Transverse colon (tissue), 3 donors: ENCODE results near the gene FAM217B.

Experiments
- CTCF ChIP-seq, 5 experiments: fragments of 200-600 bp in 3 of 5; fragments of 450-650 bp in 2 of 5; sonication (generic) in 3 of 5; IDR thresholded peaks; 1 replicate in 2 of 5; 2 replicates in 3 of 5; pipeline ENCODE4 v1.5.1; 2016 to 2017; ENCODE audit warnings: antibody characterized with exemption in 5 of 5, inconsistent platforms in 3 of 5, mild to moderate bottlenecking in 2 of 5, moderate library complexity in 1 of 5
- EP300 ChIP-seq: sonication (generic); formaldehyde crosslinking; IDR thresholded peaks from one replicate; pipeline ENCODE4 v1.6.1; 2017; ENCODE audit warnings: antibody characterized with exemption, low read depth
- POLR2A ChIP-seq: fragments of 450-650 bp; IDR thresholded peaks from one replicate; pipeline ENCODE4 v1.6.1; 2016; ENCODE audit warnings: antibody characterized with exemption, mild to moderate bottlenecking, moderate library complexity

- no peak for TF ChIP-seq CTCF (IDR thresholded peaks at IDR 0.05)
- TF ChIP-seq POLR2A, result no peak
- TF ChIP-seq EP300, result no peak
Measured at GRCh38 chr20:59993736-59994430, 53.7 kb downstream of the FAM217B start.
